B cell (primary cell): ENCODE data around the gene EXOC4. TPM values are rescaled to one million over a fixed set of nuclear protein-coding genes. Genes with fewer than 3 reads are reported as not detected.

ENCODE experiments used
- ATAC-seq: fragments of 200-7000 bp; cut with Tn5 transposase; one replicate; pipeline ENCODE4 v1.10.0; 2021; ENCODE audit warnings: low read depth, mild to moderate bottlenecking, moderate number of reproducible peaks, moderate library complexity
- CTCF ChIA-PET: fragments of 350-600 bp; sonication (Branson Sonifier 250); formaldehyde crosslinking; loops from one replicate; lab custom pipeline; 2021; ENCODE audit warnings: antibody characterized with exemption, inconsistent platforms; lab: Charles Lee
- POLR2A ChIA-PET: fragments of 350-600 bp; sonication (Branson Sonifier 250); formaldehyde crosslinking; loops from one replicate; lab custom pipeline; 2021; ENCODE audit warnings: antibody characterized with exemption; lab: Charles Lee
- DNase-seq: peaks from one replicate; pipeline ENCODE4 v3.0.0; 2013
- H2AFZ ChIP-seq: 2 replicates; pipeline ENCODE4 v1.6.1; 2012; ENCODE audit warnings: mild to moderate bottlenecking, low read depth, low read length; ENCODE audit not compliant: insufficient read depth, poor library complexity, severe bottlenecking
- H3K27ac ChIP-seq, 2 donors: 1 replicate in 1 of 2; 2 replicates in 1 of 2; pipeline ENCODE4 v1.5.1; 2012 to 2013; ENCODE audit warnings: low read length in 2 of 2, mild to moderate bottlenecking in 2 of 2, moderate library complexity in 1 of 2
- H3K27me3 ChIP-seq, 4 experiments: fragments of 200-600 bp in 1 of 4; sonication (generic) in 1 of 4; replicated peaks in 1 of 4; 1 replicate in 2 of 4; 2 replicates in 2 of 4; pipeline versions ENCODE4 v1.6.1 to v1.7.0; 2013 to 2016; ENCODE audit warnings: low read length in 3 of 4, mild to moderate bottlenecking in 2 of 4, mixed read lengths in 1 of 4, moderate library complexity in 1 of 4; ENCODE audit not compliant: insufficient read depth in 4 of 4, control insufficient read depth in 3 of 4; ENCODE audit errors: control extremely low read depth in 1 of 4
- H3K36me3 ChIP-seq, 2 experiments: replicated peaks in 1 of 2; 1 replicate in 1 of 2; 2 replicates in 1 of 2; pipeline versions ENCODE4 v1.6.1 to v1.7.1; 2013; ENCODE audit warnings: low read length in 1 of 2; ENCODE audit not compliant: insufficient read depth in 2 of 2, control insufficient read depth in 1 of 2; ENCODE audit errors: control extremely low read depth in 1 of 2, extremely low read depth in 1 of 2
- H3K4me1 ChIP-seq, 2 donors: fragments of 200-600 bp in 1 of 2; sonication (generic) in 1 of 2; 1 replicate in 1 of 2; 2 replicates in 1 of 2; pipeline versions ENCODE4 v1.5.1 to v1.6.1; 2013 to 2017; ENCODE audit warnings: low read length in 2 of 2; ENCODE audit not compliant: control insufficient read depth in 2 of 2, insufficient read depth in 2 of 2
- H3K4me2 ChIP-seq: replicated peaks from 2 replicates; pipeline ENCODE3; 2012; ENCODE audit warnings: mild to moderate bottlenecking, low read depth, low read length; ENCODE audit not compliant: poor library complexity, severe bottlenecking
- H3K4me3 ChIP-seq, 5 experiments: fragments of 200-600 bp in 1 of 5; sonication (generic) in 1 of 5; 1 replicate in 3 of 5; 2 replicates in 2 of 5; pipeline versions ENCODE4 v1.5.1 to v1.7.0; 2011 to 2016; ENCODE audit warnings: low read length in 4 of 5, mild to moderate bottlenecking in 4 of 5, low read depth in 2 of 5, control low read depth in 1 of 5, moderate library complexity in 1 of 5; ENCODE audit not compliant: insufficient read depth in 1 of 5; ENCODE audit errors: control extremely low read depth in 1 of 5, extremely low read depth in 1 of 5
- H3K79me2 ChIP-seq: fragments of 200-600 bp; sonication (generic); one replicate; pipeline ENCODE4 v1.6.0; 2016; ENCODE audit warnings: low read length; ENCODE audit not compliant: control insufficient read depth, insufficient read depth
- H3K9ac ChIP-seq: fragments of 200-600 bp; sonication (generic); 2 replicates; pipeline ENCODE4 v1.6.1; 2017; ENCODE audit warnings: mild to moderate bottlenecking, low read length, moderate library complexity
- H3K9me3 ChIP-seq, 3 donors: one replicate each; pipeline versions ENCODE4 v1.6.1 to v1.7.1; 2013; ENCODE audit warnings: low read length in 2 of 3; ENCODE audit not compliant: control insufficient read depth in 2 of 3, insufficient read depth in 1 of 3; ENCODE audit errors: control extremely low read depth in 1 of 3
- H4K20me1 ChIP-seq: 2 replicates; pipeline ENCODE4 v1.6.0; 2012; ENCODE audit warnings: mild to moderate bottlenecking, low read length; ENCODE audit not compliant: insufficient read depth, control insufficient read depth, poor library complexity, severe bottlenecking
- H3K27ac Mint-ChIP-seq: one replicate; pipeline ENCODE4 v1.8.0; 2021; ENCODE audit warnings: mixed read lengths
- H3K27me3 Mint-ChIP-seq: one replicate; pipeline ENCODE4 v1.8.0; 2021; ENCODE audit warnings: mixed read lengths
- H3K4me1 Mint-ChIP-seq: one replicate; pipeline ENCODE4 v1.8.0; 2021; ENCODE audit warnings: mixed read lengths
- H3K4me3 Mint-ChIP-seq: one replicate; pipeline ENCODE4 v1.8.0; 2021; ENCODE audit warnings: mixed read lengths
- H3K9me3 Mint-ChIP-seq: one replicate; pipeline ENCODE4 v1.8.0; 2022; ENCODE audit warnings: mixed read lengths; ENCODE audit not compliant: insufficient read depth
- EZH2 ChIP-seq: IDR thresholded peaks from 2 replicates; pipeline ENCODE4 v1.6.1; 2012; ENCODE audit warnings: borderline replicate concordance, low read depth, mild to moderate bottlenecking, moderate library complexity, low read length; ENCODE audit not compliant: insufficient read depth, poor library complexity, severe bottlenecking
- WGBS: methylation state at CpG from one replicate; pipeline ENCODE4 v1.1.5; 2013; ENCODE audit warnings: missing lambda C conversion rate; ENCODE audit not compliant: insufficient coverage; 5-methylcytosine and 5-hydroxymethylcytosine counted together
- intact Hi-C: fragments of 100-400 bp; cut with micrococcal nuclease; formaldehyde crosslinking; loops from one replicate; pipeline ENCODE4 v1.10.0; 2022
- polyA plus RNA-seq: library from polyadenylated mRNA; depleted of rRNA; stranded (reverse); fragments of >200 nt; gene quantifications from 2 replicates; pipeline ENCODE4 v1.2.3, GENCODE V29; 2012
- total RNA-seq, 2 donors: library from RNA; stranded (reverse); fragments of 120-200 nt in 1 of 2; gene quantifications; 1 replicate in 1 of 2; 2 replicates in 1 of 2; pipeline versions ENCODE4 v1.2.3 to v1.2.4, GENCODE V29; 2013 to 2022
- TF ChIP-seq, protein P1 (sequence below): fragments of 200-600 bp; IDR thresholded peaks from one replicate; pipeline ENCODE4 v1.8.0; 2022; ENCODE audit warnings: antibody characterized with exemption, mild to moderate bottlenecking

EXOC4 gene
- total and polyA plus RNA-seq, 2 donors (not counting 1 experiment from before 2014, with no cell fraction given), result 16.7 to 135 TPM

DNA sequence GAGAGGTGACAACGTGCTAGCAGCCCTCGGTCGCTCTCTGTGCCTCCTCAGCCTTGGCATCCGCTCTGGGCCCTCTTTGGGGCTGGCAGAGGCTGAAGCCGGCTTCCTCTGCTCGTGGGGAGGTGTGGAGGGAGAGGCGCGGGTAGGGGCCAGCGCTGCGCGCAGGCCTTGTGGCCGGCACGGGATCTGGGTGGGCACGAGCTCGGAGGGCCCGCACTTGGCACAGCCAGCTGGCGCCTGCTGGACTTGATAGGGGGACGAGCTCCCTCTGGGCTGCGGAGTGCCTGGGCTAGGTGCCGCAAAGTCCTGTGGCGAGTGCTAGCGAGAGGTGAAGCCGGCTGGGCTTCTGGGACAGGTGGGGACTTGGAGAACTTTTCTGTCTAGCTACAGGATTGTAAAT, 170.7 kb downstream of the EXOC4 start:
- no peaks in the 10 kb centered on the region for H3K27me3 Mint-ChIP-seq
- CTCF ChIA-PET, result interaction anchor here (0.5 kb wide), 1 partner anchor 39 kb away, joined by 3 read pairs; no protein-coding TSS in a partner anchor

DNA sequence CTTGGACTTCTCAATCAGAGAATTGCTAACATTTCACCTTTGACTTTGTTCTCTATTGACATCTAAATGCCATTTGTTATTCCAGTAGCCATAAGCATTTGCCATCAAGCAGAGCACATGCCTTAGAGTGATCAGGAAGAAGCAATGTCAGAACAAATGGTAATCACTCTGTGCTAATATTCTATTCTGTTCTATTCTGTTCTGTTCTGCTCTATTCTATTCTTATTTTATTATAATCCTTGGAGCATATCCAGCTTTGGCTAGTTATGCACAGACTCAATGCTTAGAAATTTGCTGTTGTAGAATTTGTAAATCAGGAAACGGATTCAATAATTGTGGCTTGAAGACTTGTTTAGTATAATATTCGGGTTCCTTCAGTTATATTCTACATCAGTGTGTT, 175.4 kb downstream of the EXOC4 start:
- Histone ChIP-seq H3K27me3 (no peaks in the 10 kb centered on the region), H3K9me3 (peaks cover 0 to 7% (median 0%) of the 10 kb centered on the region in 3 donors), H4K20me1 (no peaks in the 10 kb centered on the region), H3K36me3 (peaks cover 0 to 4% of the 10 kb centered on the region in 2 experiments), H3K9ac (no peak overlapping the region), H3K4me2 (no peak overlapping the region), H3K4me3 (no peak overlapping the region), H3K79me2 (no peaks in the 10 kb centered on the region), H3K27ac (no peak overlapping the region), H3K4me1 (no peaks in the 10 kb centered on the region), H2AFZ (no peak overlapping the region)
- 100% methylated on average over 1 of the region's 2 CpGs for WGBS
- TF ChIP-seq, protein P1, sequence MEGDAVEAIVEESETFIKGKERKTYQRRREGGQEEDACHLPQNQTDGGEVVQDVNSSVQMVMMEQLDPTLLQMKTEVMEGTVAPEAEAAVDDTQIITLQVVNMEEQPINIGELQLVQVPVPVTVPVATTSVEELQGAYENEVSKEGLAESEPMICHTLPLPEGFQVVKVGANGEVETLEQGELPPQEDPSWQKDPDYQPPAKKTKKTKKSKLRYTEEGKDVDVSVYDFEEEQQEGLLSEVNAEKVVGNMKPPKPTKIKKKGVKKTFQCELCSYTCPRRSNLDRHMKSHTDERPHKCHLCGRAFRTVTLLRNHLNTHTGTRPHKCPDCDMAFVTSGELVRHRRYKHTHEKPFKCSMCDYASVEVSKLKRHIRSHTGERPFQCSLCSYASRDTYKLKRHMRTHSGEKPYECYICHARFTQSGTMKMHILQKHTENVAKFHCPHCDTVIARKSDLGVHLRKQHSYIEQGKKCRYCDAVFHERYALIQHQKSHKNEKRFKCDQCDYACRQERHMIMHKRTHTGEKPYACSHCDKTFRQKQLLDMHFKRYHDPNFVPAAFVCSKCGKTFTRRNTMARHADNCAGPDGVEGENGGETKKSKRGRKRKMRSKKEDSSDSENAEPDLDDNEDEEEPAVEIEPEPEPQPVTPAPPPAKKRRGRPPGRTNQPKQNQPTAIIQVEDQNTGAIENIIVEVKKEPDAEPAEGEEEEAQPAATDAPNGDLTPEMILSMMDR, result no peak
- no peak for TF ChIP-seq EZH2
- no peaks in the 10 kb centered on the region for H3K4me1 Mint-ChIP-seq
- no peak overlapping the region for H3K4me3 Mint-ChIP-seq
- POLR2A ChIA-PET, result no interaction called here
- no peaks in the 10 kb centered on the region for H3K9me3 Mint-ChIP-seq
- DNase-seq, result no peak
- H3K27ac Mint-ChIP-seq, result no peak overlapping the region
- ATAC-seq, result no peak
- no peaks in the 10 kb centered on the region for H3K27me3 Mint-ChIP-seq
- intact Hi-C loops, result no loop called here
- CTCF ChIA-PET, result no interaction called here

More for the DNA sequence above, 170.7 kb downstream of the EXOC4 start:
- peaks cover 0 to 3% of the 10 kb centered on the region in 2 experiments for H3K36me3 ChIP-seq
- ATAC-seq, result no peak
- no peak for DNase-seq
- H2AFZ ChIP-seq, result no peak overlapping the region
- H3K4me2 ChIP-seq, result no peak overlapping the region
- intact Hi-C loops, result no loop called here
- Mint-ChIP-seq H3K9me3 (no peaks in the 10 kb centered on the region), H3K4me3 (no peak overlapping the region), H3K27ac (no peak overlapping the region), H3K4me1 (no peaks in the 10 kb centered on the region)
- no peaks in the 10 kb centered on the region for H3K4me1 ChIP-seq
- TF ChIP-seq EZH2, result no peak
- TF ChIP-seq, protein P1, result no peak
- H3K4me3 ChIP-seq, result no peak overlapping the region
- peaks cover 0 to 8% (median 1%) of the 10 kb centered on the region in 3 donors for H3K9me3 ChIP-seq
- POLR2A ChIA-PET, result no interaction called here
- no peak overlapping the region for H3K27ac ChIP-seq
- no peaks in the 10 kb centered on the region for H4K20me1 ChIP-seq
- no peaks in the 10 kb centered on the region for H3K27me3 ChIP-seq
- WGBS, result 100% methylated on average over 23 of the region's 23 CpGs
- no peak overlapping the region for H3K9ac ChIP-seq
- no peaks in the 10 kb centered on the region for H3K79me2 ChIP-seq
